GM12892 (cell line): Measurements from ENCODE around the gene CIITA.

ENCODE experiments used
- POLR2A ChIP-seq: IDR thresholded peaks from 2 replicates; pipeline ENCODE4 v1.6.1; 2011; ENCODE audit warnings: low read depth, low read length, control low read depth
- POLR2AphosphoS5 ChIP-seq: IDR thresholded peaks from 2 replicates; pipeline ENCODE4 v1.6.1; 2011; ENCODE audit warnings: low read depth, low read length, control low read depth
- TAF1 ChIP-seq: IDR thresholded peaks from 2 replicates; pipeline ENCODE4 v1.6.1; 2011; ENCODE audit warnings: low read depth, mild to moderate bottlenecking, control low read depth, low read length, borderline replicate concordance

DNA sequence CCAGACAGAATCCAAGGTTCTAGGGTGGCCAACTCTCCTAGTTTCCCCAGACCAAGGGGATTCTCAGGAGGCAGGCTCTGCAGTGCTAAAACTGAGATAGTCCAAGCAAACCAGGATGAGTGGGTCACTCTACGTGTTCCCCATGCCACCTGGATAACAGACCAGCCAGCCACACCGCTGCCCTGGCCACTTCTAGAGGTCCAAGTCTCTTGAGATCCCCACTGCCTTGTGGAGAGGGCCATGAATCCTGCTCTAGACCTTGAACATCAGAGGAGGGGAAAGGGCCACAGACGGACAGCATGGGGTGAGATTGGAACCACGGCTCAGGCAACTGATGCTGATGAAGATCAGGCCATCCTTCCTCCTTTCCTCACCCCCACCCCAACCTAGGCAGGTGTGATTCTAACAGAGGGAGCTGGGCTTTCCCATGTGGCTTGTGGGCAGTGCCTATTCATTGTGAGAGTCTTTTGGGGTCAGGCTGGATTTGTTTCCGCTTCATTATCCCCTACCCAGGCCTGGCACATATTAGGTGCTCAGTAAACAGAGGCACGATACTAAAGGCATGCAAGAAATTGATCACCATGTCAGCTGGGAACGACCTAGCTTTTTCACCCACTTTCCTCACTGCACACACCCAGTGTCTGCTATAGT, 41.6 kb upstream of the CIITA start:
- TF ChIP-seq POLR2A (no peak), POLR2AphosphoS5 (peak; percentile 54; the same call in 1 of the 2 replicates), TAF1 (no peak)
